H1 (cell line): ENCODE results near the gene IL24. TPM values are rescaled to one million over a fixed set of nuclear protein-coding genes. Genes with fewer than 3 reads are reported as not detected.

Source experiments
- SAP30 ChIP-seq: fragments of 300-600 bp; sonication (generic); IDR thresholded peaks from 2 replicates; pipeline ENCODE4 v1.7.1; 2012; ENCODE audit warnings: low read length, moderate library complexity, mild to moderate bottlenecking, inconsistent platforms; ENCODE audit not compliant: insufficient read depth, insufficient replicate concordance
- polyA plus RNA-seq, 7 experiments: library from polyadenylated mRNA; depleted of rRNA in 3 of 7; stranded (reverse) in 5 of 7; unstranded in 2 of 7; fragments of >200 nt in 5 of 7; fragments of 200-250 nt in 2 of 7; gene quantifications; 1 replicate in 5 of 7; 2 replicates in 1 of 7; 4 replicates in 1 of 7; pipeline versions ENCODE4 v1.2.1 to v1.2.3, GENCODE V29; 2011 to 2013; ENCODE audit warnings: missing spikeins in 2 of 7, mixed read lengths in 2 of 7
- total RNA-seq: library from RNA; stranded (reverse); fragmentation: NEBNext Ultra II Directional; extraction: Animal tissue kit (Norgen Biotek cat#: 25700); gene quantifications from 2 replicates; pipeline ENCODE4 v1.2.1, GENCODE V29; 2021

Gene IL24
- total and polyA plus RNA-seq, 2 of the 8 experiments (the other 6 are each of a cell fraction or from before 2014, with no cell fraction given) = not detected

DNA sequence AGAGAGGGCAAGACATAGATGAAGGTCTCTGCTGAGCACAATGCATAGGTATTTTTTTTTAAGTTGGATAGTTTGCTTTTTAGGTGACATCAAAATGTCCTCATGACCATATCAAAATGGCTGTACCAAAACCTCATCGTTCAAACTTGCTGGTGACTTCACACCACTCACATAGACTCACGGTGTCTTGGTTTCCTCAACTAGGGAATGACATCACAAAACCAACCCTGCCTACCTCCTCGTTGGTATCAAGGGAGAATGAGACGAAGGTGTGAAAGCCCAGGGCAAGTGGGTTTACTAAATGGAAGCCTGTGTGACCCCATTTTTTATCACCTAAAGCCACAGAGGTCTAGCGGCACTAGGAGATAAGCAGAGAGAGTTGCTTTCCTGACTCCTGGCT is 47.5 kb downstream of the IL24 start (continued):
- TF ChIP-seq SAP30 = no peak
